ENCODE results near the gene NLRP6.
"Not testable (repeated sequence)": the region's sequence is repeated elsewhere in the genome, so short reads cannot be mapped to it uniquely, and the experiment has no call there.

NLRP6 gene

GRCh38 chr11:327581-327923, 49.3 kb downstream of the NLRP6 start:
- DNase-seq, result no peak

- DNase-seq, result no peak
These were observed 49.8 kb downstream of the NLRP6 start for GRCh38 chr11:328012-328411.

GRCh38 chr11:328516-329100, 50.4 kb downstream of the NLRP6 start:
- DNase-seq, result not testable (repeated sequence)

GRCh38 chr11:329886-330253, 51.7 kb downstream of the NLRP6 start:
- no peak for DNase-seq

- DNase-seq, result no peak
These were observed 52.1 kb downstream of the NLRP6 start for GRCh38 chr11:330307-330693.

GRCh38 chr11:330694-331357, 52.6 kb downstream of the NLRP6 start:
- DNase-seq, result no peak

- DNase-seq, result no peak
These were observed 53.3 kb downstream of the NLRP6 start for GRCh38 chr11:331358-332060.

- DNase-seq, result no peak
These were observed 54.7 kb downstream of the NLRP6 start for GRCh38 chr11:332651-333480.

- not testable (repeated sequence) for DNase-seq
These were observed 55.5 kb downstream of the NLRP6 start for GRCh38 chr11:333616-334263.

GRCh38 chr11:334264-334994, 56.2 kb downstream of the NLRP6 start:
- DNase-seq, result no peak

Data from inflammatory macrophage treated with lipopolysaccharide for 4 hours (primary cell).